Psoas muscle (tissue), 8 donors: ENCODE measurements around the gene PPP1R3F. TPM values are rescaled to one million over a fixed set of nuclear protein-coding genes. Genes with fewer than 3 reads are reported as not detected.
A peak's percentile ranks its signal among the peaks of the same experiment; 100 is the strongest.

Experiments
- ATAC-seq, 4 donors: fragments of 200-7000 bp; cut with Tn5 transposase; one replicate each; pipeline ENCODE4 v1.9.1; 2020; ENCODE audit warnings: moderate library complexity in 3 of 4, mild to moderate bottlenecking in 2 of 4
- DNase-seq, 2 donors: peaks; one replicate each; pipeline ENCODE4 v3.0.0-alpha.2; 2020
- H3K27ac ChIP-seq: fragments of 200-600 bp; one replicate; pipeline ENCODE4 v1.8.0; 2022
- H3K27me3 ChIP-seq, 3 donors: fragments of 200-600 bp in 1 of 3; one replicate each; pipeline versions ENCODE4 v1.6.1 to v1.8.0; 2013 to 2022; ENCODE audit warnings: low read length in 2 of 3, mild to moderate bottlenecking in 2 of 3, moderate library complexity in 1 of 3; ENCODE audit not compliant: insufficient read depth in 3 of 3
- H3K36me3 ChIP-seq, 2 donors: fragments of 200-600 bp in 1 of 2; one replicate each; pipeline versions ENCODE4 v1.6.1 to v1.8.0; 2013 to 2022; ENCODE audit warnings: low read depth in 1 of 2, mild to moderate bottlenecking in 1 of 2, moderate library complexity in 1 of 2; ENCODE audit not compliant: insufficient read depth in 1 of 2
- H3K4me1 ChIP-seq: fragments of 200-600 bp; one replicate; pipeline ENCODE4 v1.8.0; 2022
- H3K4me3 ChIP-seq: fragments of 200-600 bp; one replicate; pipeline ENCODE4 v1.8.0; 2022; ENCODE audit warnings: mild to moderate bottlenecking
- H3K9me3 ChIP-seq: fragments of 200-600 bp; one replicate; pipeline ENCODE4 v1.8.0; 2022
- CTCF ChIP-seq: fragments of 200-600 bp; IDR thresholded peaks from one replicate; pipeline ENCODE4 v1.8.0; 2022; ENCODE audit warnings: antibody characterized with exemption
- WGBS, 3 donors: extraction: QIAGEN DNeasy Blood & Tissue Kit; methylation state at CpG; one replicate each; pipeline versions ENCODE4 v1.1.6 to v1.1.7; 2013; 5-methylcytosine and 5-hydroxymethylcytosine counted together
- intact Hi-C, 2 donors: fragments of 100-400 bp; cut with DNase I; formaldehyde crosslinking; loops; one replicate each; pipeline versions ENCODE4 v1.11.0 to v1.14.2; 2022
- polyA plus RNA-seq, 3 donors: library from polyadenylated mRNA; stranded (reverse); fragments of 200-250 nt; gene quantifications; one replicate each; pipeline ENCODE4 v1.2.3, GENCODE V29; 2013
- total RNA-seq, 4 donors: library from RNA; stranded (reverse); fragmentation: NEBNext Ultra II Directional in 2 of 4; extraction: Animal tissue kit (Norgen Biotek cat#: 25700) in 2 of 4; gene quantifications; one replicate each; pipeline versions ENCODE4 v1.2.1 to v1.2.4, GENCODE V29; 2021 to 2023
- donor health status: healthy with polysubstance abuse.
- donor health status: DM: no; HTN: no; CAD: no; lungs with moderate emphysema.
- donor health status: Bipolar disorder and iron deficiency.
- donor health status: healthy.
- donor health status: DM: yes; HTN: yes; CAD: no.
- donor health status: DM: no; HTN: no; CAD: no.
- donor health status: DM: no; HTN: no; CAD: no.
- donor health status: DM: yes; HTN: yes; CAD: no.

Gene PPP1R3F
- total and polyA plus RNA-seq, 7 donors, result 13.9 to 29.8 (median 24.2) TPM

GRCh38 chrX:49268702-49269009, 937 bp upstream of the PPP1R3F start:
- intact Hi-C loops, result no loop called here
- Histone ChIP-seq H3K4me3 (peak overlapping the region; percentile 80), H3K27me3 (peaks cover 0 to 3% (median 0%) of the 10 kb centered on the region in 3 donors), H3K4me1 (no peaks in the 10 kb centered on the region), H3K36me3 (no peaks in the 10 kb centered on the region), H3K9me3 (no peaks in the 10 kb centered on the region), H3K27ac (peak overlapping the region; percentile 87)
- no peak for TF ChIP-seq CTCF
- WGBS, 3 donors, result 3 to 29% (median 10%) methylated on average over 3 to 4 of the region's 4 CpGs
- DNase-seq, result no peak
- no peak for ATAC-seq

- H3K36me3 ChIP-seq, result no peaks in the 10 kb centered on the region
- peak overlapping the region; percentile 87 for H3K27ac ChIP-seq
- WGBS, 3 donors, result 0 to 47% (median 0%) methylated on average over 36 to 45 of the region's 45 CpGs
- ATAC-seq, result peak; percentile 93 to 95 (median 94)
- H3K9me3 ChIP-seq, result no peaks in the 10 kb centered on the region
- DNase-seq, result peak; percentile 96 to 98
- H3K4me1 ChIP-seq, result no peaks in the 10 kb centered on the region
- no peak for TF ChIP-seq CTCF
- H3K27me3 ChIP-seq, result peaks cover 0 to 3% (median 0%) of the 10 kb centered on the region in 3 donors
- H3K4me3 ChIP-seq, result peak overlapping the region; percentile 80
- intact Hi-C loops, result no loop called here
Measured at GRCh38 chrX:49269010-49269766, 405 bp upstream of the PPP1R3F start.

GRCh38 chrX:49270249-49270921, 792 bp downstream of the PPP1R3F start:
- DNase-seq, result no peak
- ATAC-seq, result no peak
- Histone ChIP-seq H3K4me1 (no peaks in the 10 kb centered on the region), H3K9me3 (no peaks in the 10 kb centered on the region), H3K27ac (peak overlapping the region; percentile 87), H3K36me3 (no peaks in the 10 kb centered on the region), H3K27me3 (peaks cover 0 to 4% (median 0%) of the 10 kb centered on the region in 3 donors), H3K4me3 (peak overlapping the region; percentile 80)
- intact Hi-C loops, result no loop called here
- 37 to 61% (median 57%) methylated on average over 25 to 66 of the region's 66 CpGs for WGBS, 3 donors
- TF ChIP-seq CTCF, result no peak

GRCh38 chrX:49271341-49271740, 1.7 kb downstream of the PPP1R3F start:
- Histone ChIP-seq H3K4me3 (peak overlapping the region; percentile 80), H3K9me3 (no peaks in the 10 kb centered on the region), H3K36me3 (no peaks in the 10 kb centered on the region), H3K27me3 (peaks cover 0 to 4% (median 0%) of the 10 kb centered on the region in 3 donors), H3K27ac (no peak overlapping the region), H3K4me1 (no peaks in the 10 kb centered on the region)
- ATAC-seq (no peak), DNase-seq (no peak)
- intact Hi-C loops, result no loop called here
- WGBS, 3 donors, result 76 to 90% (median 83%) methylated on average over 2 of the region's 2 CpGs
- no peak for TF ChIP-seq CTCF
